GM18951 (cell line): Measurements from ENCODE around the gene C11orf97.
"Not testable (repeated sequence)": the region's sequence is repeated elsewhere in the genome, so short reads cannot be mapped to it uniquely, and the experiment has no call there.

Experiments
- POLR2A ChIP-seq: IDR thresholded peaks from 4 replicates; pipeline ENCODE4 v1.6.1; 2011; ENCODE audit warnings: mild to moderate bottlenecking; ENCODE audit not compliant: insufficient read length, insufficient read depth; ENCODE audit errors: extremely low read depth
- in situ Hi-C: fragments of 300-500 bp; cut with MboI; formaldehyde crosslinking; loops from one replicate; pipeline ENCODE4 v1.12.0; 2022; ENCODE audit warnings: low sequenced_read_pairs, mixed read lengths, inconsistent platforms; ENCODE audit not compliant: unreplicated experiment

C11orf97 gene

DNA sequence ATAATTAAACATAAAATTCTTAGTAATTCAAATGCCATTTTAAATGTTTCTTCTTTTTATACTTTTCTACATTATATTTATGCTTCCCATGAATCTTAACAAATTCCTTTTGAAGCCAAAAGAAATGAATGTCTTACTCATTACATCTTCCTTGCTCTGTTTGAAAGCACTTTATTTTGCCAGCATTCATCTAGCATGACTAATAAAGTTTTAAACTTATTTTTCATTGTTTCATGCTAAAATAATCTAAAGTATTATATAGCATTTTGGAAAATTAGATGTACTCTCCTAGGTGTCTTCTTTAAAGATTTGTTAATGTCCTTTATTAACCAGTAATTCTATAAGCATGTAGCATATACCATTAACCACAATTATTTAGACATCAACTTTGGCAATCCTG, 45.2 kb downstream of the C11orf97 start:
- in situ Hi-C loops, result no loop called here

DNA sequence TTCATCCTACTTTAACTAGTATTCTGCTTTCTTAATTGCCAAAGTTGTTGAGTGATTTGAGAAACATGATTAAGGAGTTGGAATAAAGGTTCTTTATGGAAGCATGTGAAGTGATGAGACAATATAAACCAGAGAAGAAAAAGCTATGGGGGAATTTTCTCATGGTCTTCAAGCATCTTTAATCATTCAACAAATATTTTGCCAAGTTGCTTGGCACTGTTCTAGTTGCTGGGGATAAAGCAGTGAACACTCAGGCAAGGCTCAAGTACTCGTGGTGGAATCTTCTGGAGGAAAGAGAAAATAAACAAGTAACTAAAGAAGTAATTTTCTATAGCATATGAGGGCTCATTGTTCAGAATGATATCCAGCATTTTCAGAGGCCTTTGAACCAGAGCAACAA, 45.7 kb downstream of the C11orf97 start:
- in situ Hi-C loops, result no loop called here
- no peak for TF ChIP-seq POLR2A

More for the DNA sequence above, 45.2 kb downstream of the C11orf97 start:
- TF ChIP-seq POLR2A, result no peak

- no peak for TF ChIP-seq POLR2A
- in situ Hi-C loops, result no loop called here
Measured at GRCh38 chr11:94558468-94558867, 46.2 kb downstream of the C11orf97 start.

DNA sequence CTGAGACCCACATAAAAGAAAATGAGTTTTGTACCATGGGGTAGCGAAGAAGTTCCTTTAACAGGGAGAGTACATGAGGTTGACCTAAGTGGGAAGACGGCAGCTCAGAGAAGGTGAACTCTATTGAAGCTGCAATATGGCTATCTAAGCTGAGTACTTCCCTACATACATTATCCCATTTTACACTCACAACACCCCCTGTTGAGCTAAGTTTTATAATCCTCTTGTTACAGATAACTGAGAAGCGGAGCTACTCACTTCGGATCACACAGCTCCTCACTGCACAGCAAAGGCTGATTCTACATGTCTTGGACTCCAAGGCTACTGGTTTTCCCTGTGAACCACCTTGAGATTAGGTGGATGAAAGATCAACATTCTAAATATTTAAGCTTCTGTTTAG, 46.7 kb downstream of the C11orf97 start:
- in situ Hi-C loops, result no loop called here
- TF ChIP-seq POLR2A, result no peak

- no peak for TF ChIP-seq POLR2A
- in situ Hi-C loops, result no loop called here
Measured at GRCh38 chr11:94559361-94559760, 47.1 kb downstream of the C11orf97 start.

- TF ChIP-seq POLR2A, result no peak
- in situ Hi-C loops, result no loop called here
Measured at GRCh38 chr11:94560834-94561233, 48.6 kb downstream of the C11orf97 start.

- in situ Hi-C loops, result no loop called here
- TF ChIP-seq POLR2A, result no peak
Measured at GRCh38 chr11:94563176-94563847, 51.1 kb downstream of the C11orf97 start.

DNA sequence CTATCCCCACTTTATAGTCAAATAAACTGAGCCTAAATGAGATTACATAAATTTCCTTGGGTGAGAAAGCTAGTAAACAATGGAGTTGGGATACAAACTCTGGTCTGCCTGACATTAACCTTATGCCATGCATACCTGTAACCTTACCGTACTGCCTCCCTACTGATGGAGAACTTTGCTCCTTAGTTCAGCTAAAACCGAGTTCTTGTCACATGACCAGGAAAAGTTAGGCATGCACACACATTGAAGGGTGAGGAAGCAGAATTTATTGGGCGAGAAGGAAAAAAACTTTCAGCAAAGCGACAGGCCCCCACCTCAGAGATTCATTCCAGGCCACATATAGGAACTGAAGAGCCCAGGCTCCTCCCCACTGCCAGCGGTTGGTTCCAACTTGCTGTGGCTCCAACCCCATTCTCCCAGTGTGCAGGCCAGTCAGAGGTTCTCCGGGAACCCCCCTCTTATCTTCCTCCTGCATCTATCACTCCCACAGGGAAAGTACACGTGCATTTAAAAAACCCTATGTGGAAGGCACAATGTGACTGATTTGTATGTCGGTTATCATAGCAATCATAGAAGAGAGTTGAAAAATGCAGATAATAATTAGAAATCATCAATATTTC, 51.7 kb downstream of the C11orf97 start:
- in situ Hi-C loops, result no loop called here
- TF ChIP-seq POLR2A, result no peak

DNA sequence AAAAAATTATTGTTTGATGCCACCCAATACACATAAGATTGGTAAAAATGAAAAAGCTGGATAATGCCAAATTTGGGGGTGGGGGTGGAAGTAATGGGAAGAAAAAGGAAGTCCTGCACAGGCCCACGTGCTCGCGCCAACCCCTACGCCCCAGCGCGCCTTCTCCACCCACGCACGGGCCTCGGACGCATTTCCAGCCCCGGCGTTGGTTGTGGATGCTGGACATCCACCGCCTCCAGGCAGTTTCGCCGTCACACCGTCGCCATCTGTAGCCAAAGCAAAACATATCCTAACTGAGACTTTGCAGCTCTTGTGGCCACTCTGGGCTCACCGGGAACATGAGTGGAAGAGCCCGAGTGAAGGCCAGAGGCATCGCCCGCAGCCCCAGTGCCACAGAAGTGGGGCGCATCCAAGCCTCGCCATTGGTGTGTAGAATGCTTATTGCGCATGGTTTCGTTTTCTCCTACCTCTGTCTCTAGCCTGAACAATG, 55.0 kb downstream of the C11orf97 start, which contains the start of gene PIWIL4:
TSS of gene PIWIL4 (plus strand) at position 188 of the 490 bp plus-strand sequence. CDS start at position 339, 151 bp downstream.
- in situ Hi-C loops, result no loop called here
- no peak for TF ChIP-seq POLR2A

DNA sequence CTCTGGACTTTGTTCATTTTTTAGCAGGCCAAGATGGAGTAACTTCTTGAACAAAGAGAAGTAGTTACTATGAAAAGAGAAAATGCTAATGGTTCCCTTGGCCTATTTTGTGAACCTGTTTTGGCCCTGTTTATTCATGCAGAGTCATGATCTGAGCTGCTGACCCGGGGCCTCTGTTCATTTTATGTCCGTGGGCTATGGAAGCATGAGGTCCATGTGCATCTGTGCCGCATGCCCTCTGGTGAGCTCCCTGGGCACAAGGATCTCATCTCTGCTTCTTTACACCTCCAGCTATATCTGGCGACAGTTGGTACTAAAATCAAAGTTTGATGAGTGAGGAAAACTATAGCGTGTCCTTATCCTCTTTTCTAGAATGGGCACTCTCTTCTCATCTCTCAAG, 55.9 kb downstream of the C11orf97 start:
- in situ Hi-C loops, result no loop called here
- no peak for TF ChIP-seq POLR2A

DNA sequence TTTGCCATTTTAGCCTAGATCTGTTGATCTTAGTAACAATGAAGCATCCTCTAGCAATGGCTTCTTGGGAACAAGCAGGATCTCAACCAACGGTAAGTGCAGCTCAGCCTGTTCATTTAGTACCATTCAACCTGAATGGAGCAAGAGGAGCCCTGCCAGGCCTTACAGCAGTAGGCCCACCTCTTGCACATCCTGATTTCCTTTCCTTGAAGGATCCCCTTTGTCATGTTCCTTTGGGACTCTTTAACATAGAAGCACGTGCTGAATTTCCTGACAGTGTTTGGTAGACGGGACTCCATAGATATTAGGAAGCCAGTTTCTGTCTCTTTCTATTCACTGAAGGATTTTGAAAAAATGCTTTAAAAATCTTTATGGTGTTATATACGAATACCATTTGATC, 56.5 kb downstream of the C11orf97 start:
- in situ Hi-C loops, result no loop called here
- no peak for TF ChIP-seq POLR2A

- in situ Hi-C loops, result not testable (repeated sequence)
Measured at GRCh38 chr11:94572975-94573374, 60.7 kb downstream of the C11orf97 start.

DNA sequence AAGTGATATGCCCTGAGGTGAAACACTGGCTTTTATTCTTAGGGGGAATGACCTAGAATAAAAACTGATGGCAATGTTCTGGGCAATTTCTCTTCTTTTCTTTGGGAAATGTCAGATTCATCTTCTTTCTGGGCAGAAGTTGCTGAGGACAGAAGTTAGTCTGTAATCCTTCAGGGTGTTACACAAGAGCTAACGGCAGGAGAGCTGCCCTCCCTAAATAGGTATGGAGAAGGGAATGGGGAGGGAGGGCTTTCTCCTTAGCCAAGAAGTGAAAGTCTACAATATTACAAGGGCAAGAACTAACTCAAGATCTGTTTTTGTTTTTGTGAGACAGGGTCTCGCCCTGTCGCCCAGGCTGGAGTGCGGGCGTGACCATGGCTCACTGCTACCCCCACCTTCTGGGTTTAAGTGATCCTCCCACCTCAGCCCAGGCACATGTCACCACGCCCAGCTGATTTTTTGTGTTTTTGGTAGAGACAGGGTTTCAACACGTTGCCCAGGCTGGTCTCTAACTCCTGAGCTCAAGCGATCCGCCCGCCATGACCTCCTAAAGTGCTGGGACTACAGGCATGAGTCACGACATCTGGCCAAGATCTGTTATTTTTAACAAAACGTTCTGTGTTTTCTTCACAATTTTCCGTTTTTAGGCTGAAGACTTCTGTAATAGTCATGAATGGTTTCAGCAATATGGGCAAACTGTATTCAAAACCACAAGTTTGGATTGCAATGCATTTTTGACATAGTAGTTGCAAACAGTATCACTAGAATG, 62.1 kb downstream of the C11orf97 start:
- no peak for TF ChIP-seq POLR2A

More for the DNA sequence above, 62.1 kb downstream of the C11orf97 start:
- in situ Hi-C loops, result no loop called here
